A673 (cell line): Measurements from ENCODE around the gene ZNF48. TPM values are rescaled to one million over a fixed set of nuclear protein-coding genes. Genes with fewer than 3 reads are reported as not detected.

Source experiments
- BruUV-seq: library from RNA; stranded (reverse); fragments of 400-500 nt; replicated peaks from 2 replicates; lab custom pipeline; 2021; lab: Mats Ljungman, UMichigan
- CTCF ChIA-PET: fragments of 300-600 bp; sonication (Branson Sonifier 250); formaldehyde crosslinking; loops from one replicate; lab custom pipeline; 2022; ENCODE audit warnings: antibody characterized with exemption; lab: Charles Lee
- POLR2A ChIA-PET: fragments of 300-600 bp; sonication (Branson Sonifier 250); formaldehyde crosslinking; loops from one replicate; lab custom pipeline; 2022; ENCODE audit warnings: antibody characterized with exemption; ENCODE audit not compliant: low non-redundant PET; lab: Charles Lee
- DNase-seq: peaks from one replicate; pipeline ENCODE4 v3.0.0-alpha.2; 2015; ENCODE audit warnings: low spot score
- H3K27ac ChIP-seq: fragments of 200-600 bp; sonication (generic); 2 replicates; pipeline ENCODE4 v1.5.1; 2016; ENCODE audit warnings: mixed run types, low read depth, mild to moderate bottlenecking, mixed read lengths, antibody characterized with exemption, low read length; ENCODE audit not compliant: poor library complexity, severe bottlenecking
- H3K27me3 ChIP-seq: fragments of 200-600 bp; sonication (generic); replicated peaks from 2 replicates; pipeline ENCODE4 v1.6.1; 2017; ENCODE audit warnings: mixed run types, low read depth, mild to moderate bottlenecking, mixed read lengths, antibody characterized with exemption, low read length; ENCODE audit not compliant: insufficient read depth, poor library complexity
- H3K36me3 ChIP-seq: fragments of 200-600 bp; sonication (generic); 2 replicates; pipeline ENCODE4 v1.6.1; 2016; ENCODE audit warnings: mixed run types, mild to moderate bottlenecking, mixed read lengths, antibody characterized with exemption, low read length; ENCODE audit not compliant: insufficient read depth, poor library complexity, severe bottlenecking
- H3K4me1 ChIP-seq: fragments of 200-600 bp; sonication (generic); 2 replicates; pipeline ENCODE4 v1.6.1; 2017; ENCODE audit warnings: mixed run types, mild to moderate bottlenecking, mixed read lengths, antibody characterized with exemption, low read length; ENCODE audit not compliant: insufficient read depth, poor library complexity, severe bottlenecking
- H3K4me3 ChIP-seq: fragments of 200-600 bp; sonication (generic); 2 replicates; pipeline ENCODE4 v1.5.1; 2016; ENCODE audit warnings: low read depth, mixed run types, mild to moderate bottlenecking, mixed read lengths, low read length; ENCODE audit not compliant: poor library complexity, severe bottlenecking
- H3K9me3 ChIP-seq: fragments of 200-600 bp; sonication (generic); 2 replicates; pipeline ENCODE4 v1.6.1; 2016; ENCODE audit warnings: mixed run types, low read depth, mild to moderate bottlenecking, mixed read lengths, antibody characterized with exemption, low read length; ENCODE audit not compliant: poor library complexity, severe bottlenecking
- CTCF ChIP-seq: fragments of 300-800, 200-600 bp; sonication (generic); conservative IDR thresholded peaks from 2 replicates; pipeline ENCODE4 v1.5.1; 2017; ENCODE audit warnings: low read depth, mild to moderate bottlenecking, antibody characterized with exemption, low read length, moderate library complexity, mixed read lengths
- EZH2 ChIP-seq: fragments of 200-600 bp; sonication (generic); IDR thresholded peaks from 2 replicates; pipeline ENCODE4 v1.6.1; 2017; ENCODE audit warnings: borderline replicate concordance, low read depth, mild to moderate bottlenecking, mixed read lengths, antibody characterized with exemption, low read length; ENCODE audit not compliant: poor library complexity, severe bottlenecking
- intact Hi-C: fragments of 100-400 bp; cut with micrococcal nuclease; formaldehyde crosslinking; loops from one replicate; pipeline ENCODE4 v1.10.0; 2022; ENCODE audit not compliant: unreplicated experiment
- total RNA-seq: library from RNA; stranded (reverse); gene quantifications from 2 replicates; pipeline ENCODE4 v1.2.3, GENCODE V29; 2021

The ZNF48 gene
- total RNA-seq, 1 experiment from 2014 or later, result 22.0 TPM

GRCh38 chr16:30439720-30440348 lies 44.6 kb downstream of the ZNF48 start:
- Histone ChIP-seq H3K4me1 (peaks cover 8% of the 10 kb centered on the region), H3K27ac (no peak overlapping the region), H3K4me3 (no peak overlapping the region), H3K27me3 (no peaks in the 10 kb centered on the region), H3K36me3 (peaks cover 7% of the 10 kb centered on the region), H3K9me3 (no peaks in the 10 kb centered on the region)
- DNase-seq, result no peak
- BruUV-seq, result no TSS peak
- ChIA-PET CTCF (no interaction called here), POLR2A (interaction anchor here (1.2 kb wide), 1 partner anchor 10 kb away, joined by 3 read pairs; the partner anchor contains the start of gene DCTPP1)
- TF ChIP-seq EZH2, result no peak
- no peak for TF ChIP-seq CTCF
- intact Hi-C loops, result loop anchor here (10.0 kb wide), 1 partner anchor 55 kb away; no protein-coding TSS in a partner anchor

- ChIA-PET POLR2A (interaction anchor here (0.7 kb wide), 1 partner anchor 115 kb away, joined by 3 read pairs; no protein-coding TSS in a partner anchor), CTCF (no interaction called here)
- DNase-seq, result no peak
- H3K4me1 ChIP-seq, result peaks cover 14% of the 10 kb centered on the region
- no peaks in the 10 kb centered on the region for H3K27me3 ChIP-seq
- no peak overlapping the region for H3K27ac ChIP-seq
- H3K9me3 ChIP-seq, result no peaks in the 10 kb centered on the region
- peaks cover 7% of the 10 kb centered on the region for H3K36me3 ChIP-seq
- no TSS peak for BruUV-seq
- intact Hi-C loops, result loop anchor here (10.0 kb wide), 1 partner anchor 51 kb away; no protein-coding TSS in a partner anchor
- no peak for TF ChIP-seq CTCF
- no peak for TF ChIP-seq EZH2
- no peak overlapping the region for H3K4me3 ChIP-seq
Measured at GRCh38 chr16:30443631-30444030, 48.4 kb downstream of the ZNF48 start.

- TF ChIP-seq CTCF (no peak), EZH2 (no peak)
- DNase-seq, result no peak
- peaks cover 14% of the 10 kb centered on the region for H3K4me1 ChIP-seq
- ChIA-PET POLR2A (interaction anchor here (0.7 kb wide), 2 partner anchors 114 to 151 kb away, joined by 3 to 4 read pairs; no protein-coding TSS in a partner anchor), CTCF (interaction anchor here (1.8 kb wide), 1 partner anchor 15 kb away, joined by 8 read pairs; the partner anchor contains the start of gene DCTPP1)
- peak overlapping the region; percentile 96 for H3K27ac ChIP-seq
- no peaks in the 10 kb centered on the region for H3K27me3 ChIP-seq
- H3K36me3 ChIP-seq, result peaks cover 7% of the 10 kb centered on the region
- H3K4me3 ChIP-seq, result peak overlapping the region; percentile 95
- intact Hi-C loops, result loop anchor here (10.0 kb wide), 1 partner anchor 50 kb away; no protein-coding TSS in a partner anchor
- BruUV-seq, result TSS peak; percentile 76
- no peaks in the 10 kb centered on the region for H3K9me3 ChIP-seq
Measured at GRCh38 chr16:30444231-30445148, 49.3 kb downstream of the ZNF48 start.
